Breast epithelium (tissue), 4 donors: ENCODE data around the gene NR2F1. TPM values are rescaled to one million over a fixed set of nuclear protein-coding genes. Genes with fewer than 3 reads are reported as not detected.

Source experiments
- DNase-seq, 2 donors: peaks; one replicate each; pipeline ENCODE4 v3.0.0-alpha.2; 2019; ENCODE audit warnings: low spot score in 2 of 2
- H3K27ac ChIP-seq, 2 donors: fragments of 200-600 bp; sonication (generic) in 1 of 2; one replicate each; pipeline ENCODE4 v1.5.1; 2016 to 2019; ENCODE audit warnings: mild to moderate bottlenecking in 1 of 2
- H3K27me3 ChIP-seq, 2 donors: fragments of 200-600 bp; sonication (generic) in 1 of 2; one replicate each; pipeline versions ENCODE4 v1.5.1 to v1.6.0; 2017 to 2019; ENCODE audit warnings: control low read depth in 1 of 2, mild to moderate bottlenecking in 1 of 2
- H3K36me3 ChIP-seq: fragments of 200-600 bp; one replicate; pipeline ENCODE4 v1.5.1; 2019
- H3K4me1 ChIP-seq, 2 donors: fragments of 200-600 bp; sonication (generic); one replicate each; pipeline ENCODE4 v1.5.1; 2016 to 2019; ENCODE audit warnings: control low read depth in 1 of 2
- H3K4me3 ChIP-seq, 3 donors: fragments of 200-600 bp; sonication (generic); 1 replicate in 2 of 3; 2 replicates in 1 of 3; pipeline ENCODE4 v1.5.1; 2016 to 2019; ENCODE audit warnings: mild to moderate bottlenecking in 3 of 3, moderate library complexity in 2 of 3
- H3K9me3 ChIP-seq, 2 donors: fragments of 200-600 bp; sonication (generic) in 1 of 2; one replicate each; pipeline ENCODE4 v1.5.1; 2016 to 2019; ENCODE audit warnings: control low read depth in 1 of 2
- POLR2A ChIP-seq: fragments of 450-650 bp; IDR thresholded peaks from one replicate; pipeline ENCODE4 v1.6.1; 2016; ENCODE audit warnings: antibody characterized with exemption, mild to moderate bottlenecking, moderate library complexity
- POLR2AphosphoS5 ChIP-seq, 3 donors: sonication (generic); formaldehyde crosslinking; IDR thresholded peaks; one replicate each; pipeline ENCODE4 v1.6.1; 2017; ENCODE audit warnings: antibody characterized with exemption in 3 of 3
- intact Hi-C: fragments of 100-400 bp; cut with DNase I; formaldehyde crosslinking; loops from one replicate; pipeline ENCODE4 v1.15.1; 2023; ENCODE audit warnings: low total_unique reads
- total RNA-seq, 3 donors: library from RNA; depleted of rRNA; stranded (reverse); fragments of >200 nt; gene quantifications; one replicate each; pipeline ENCODE4 v1.1.0, GENCODE V29; 2016
- TF ChIP-seq, protein P1 (sequence below), 3 donors: fragments of 450-650 bp; IDR thresholded peaks; one replicate each; pipeline ENCODE4 v1.5.1; 2016 to 2017; ENCODE audit warnings: antibody characterized with exemption in 3 of 3, mild to moderate bottlenecking in 3 of 3, moderate library complexity in 3 of 3

The NR2F1 gene
- total RNA-seq, 3 donors from 2014 or later = 4.6 to 63.6 (median 59.1) TPM

DNA sequence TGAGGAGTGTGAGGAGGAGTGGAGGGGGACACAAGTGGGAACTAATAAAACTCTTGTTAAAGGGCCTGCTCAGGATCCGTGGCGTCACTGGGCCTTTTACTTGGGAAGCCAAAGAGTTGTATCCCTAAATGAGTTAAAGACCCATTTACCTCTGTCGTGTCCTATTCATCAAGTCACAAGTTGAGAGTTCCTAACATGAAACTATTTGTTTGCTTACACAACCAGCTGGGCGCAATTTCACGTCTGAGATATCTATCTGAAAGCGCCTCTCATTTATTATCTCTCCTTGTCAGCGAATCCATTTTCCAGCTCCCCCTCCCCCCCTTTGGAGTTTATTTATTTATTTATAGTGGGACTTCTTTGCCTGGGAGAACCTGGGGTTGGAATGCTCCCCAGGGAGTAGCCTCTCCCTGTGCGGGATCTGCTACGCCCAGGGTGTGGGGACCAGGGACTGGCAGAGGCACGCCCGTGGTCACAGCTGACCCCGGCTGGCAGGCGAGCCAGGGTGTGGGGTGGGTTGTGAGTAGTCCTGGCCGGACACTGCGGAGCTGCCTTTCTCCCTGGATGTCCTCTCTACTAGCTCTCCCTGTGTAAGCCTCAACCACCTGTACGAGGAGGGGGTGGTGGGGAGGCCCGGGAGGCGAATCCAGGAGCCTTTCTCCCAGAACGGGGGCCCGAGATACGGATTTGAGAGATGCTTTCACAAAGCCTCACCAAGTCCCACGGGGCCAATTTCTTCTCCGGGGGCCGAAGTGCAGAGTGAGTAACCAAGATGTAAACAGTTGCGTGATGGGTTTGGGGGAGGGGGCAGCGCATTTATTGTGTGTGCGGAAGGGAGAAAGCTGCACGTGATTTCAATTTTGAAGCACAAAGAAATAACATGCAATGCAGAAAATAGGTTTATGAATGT is 15.3 kb downstream of the NR2F1 start:
- intact Hi-C loops = no loop called here
- peaks cover 0 to 90% of the 10 kb centered on the region in 2 donors for H3K27me3 ChIP-seq
- H3K4me1 ChIP-seq = no peaks in the 10 kb centered on the region
- H3K4me3 ChIP-seq = no peak overlapping the region
- TF ChIP-seq POLR2AphosphoS5 (IDR thresholded peaks at IDR 0.05) (no peak), POLR2A (no peak)
- peak overlapping the region in 1 of 2 donors; percentile 35 for H3K27ac ChIP-seq
- H3K9me3 ChIP-seq = no peaks in the 10 kb centered on the region
- no peak for DNase-seq
- no peaks in the 10 kb centered on the region for H3K36me3 ChIP-seq

DNA sequence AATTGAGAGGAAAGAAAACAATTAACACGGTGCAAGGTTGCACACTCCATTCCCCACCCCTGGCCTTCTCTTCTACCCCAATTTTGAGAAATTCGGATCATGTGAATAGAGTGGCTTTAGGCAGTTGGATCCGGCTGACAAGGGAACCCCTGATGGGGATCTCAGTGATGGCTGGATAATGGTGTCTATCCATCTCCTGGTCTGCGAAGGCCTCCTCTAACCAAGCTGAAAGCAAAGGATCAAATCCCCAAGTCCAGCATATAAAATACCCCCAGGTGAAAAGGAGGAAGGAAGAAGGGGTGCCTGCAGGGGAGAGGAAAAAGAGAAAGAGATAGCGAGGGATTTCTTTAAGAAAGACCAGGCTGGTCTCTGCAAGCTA is 16.0 kb downstream of the NR2F1 start:
- no peaks in the 10 kb centered on the region for H3K4me1 ChIP-seq
- H3K27ac ChIP-seq = peak overlapping the region in 1 of 2 donors; percentile 44
- TF ChIP-seq POLR2AphosphoS5 (IDR thresholded peaks at IDR 0.05) = no peak
- TF ChIP-seq POLR2A = no peak
- intact Hi-C loops = no loop called here
- H3K9me3 ChIP-seq = no peaks in the 10 kb centered on the region
- DNase-seq = no peak
- no peaks in the 10 kb centered on the region for H3K36me3 ChIP-seq
- peak overlapping the region in 1 of 3 donors; percentile 17 for H3K4me3 ChIP-seq
- H3K27me3 ChIP-seq = peaks cover 0 to 91% of the 10 kb centered on the region in 2 donors

DNA sequence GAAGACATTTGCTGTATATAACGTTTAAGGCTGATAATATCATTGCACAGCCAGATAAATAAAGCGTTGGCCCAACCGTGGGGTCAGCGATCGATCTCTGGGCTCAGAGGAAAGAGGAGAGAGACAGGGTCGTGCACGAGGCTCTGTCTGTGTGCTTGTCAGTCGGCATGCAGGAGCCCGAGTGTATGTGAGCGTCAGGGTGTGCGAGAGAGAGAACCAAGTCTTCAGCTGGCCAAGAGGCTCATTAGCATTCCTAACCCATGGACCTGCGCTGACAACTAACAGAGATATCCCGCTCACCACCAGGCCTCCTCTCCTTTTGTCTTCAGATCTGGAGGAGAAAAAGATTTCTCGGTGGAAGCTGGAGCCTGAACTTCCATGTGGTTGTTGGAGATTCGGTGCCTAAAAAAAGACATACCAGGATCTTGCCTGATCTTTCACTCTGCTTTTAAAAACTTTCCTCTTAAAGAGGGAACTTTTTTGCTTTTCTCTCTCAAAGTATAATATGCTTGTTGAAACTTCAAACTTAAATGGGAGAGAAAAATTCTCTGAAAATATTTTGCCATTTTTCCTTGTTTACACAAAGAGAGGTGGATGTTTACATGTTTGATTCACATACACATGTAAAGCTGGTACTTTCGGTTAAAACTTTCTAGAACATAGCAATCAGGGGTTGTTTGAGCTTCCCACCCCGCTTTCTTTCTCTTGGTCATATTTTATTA is 16.5 kb downstream of the NR2F1 start:
- no peaks in the 10 kb centered on the region for H3K4me1 ChIP-seq
- no peaks in the 10 kb centered on the region for H3K36me3 ChIP-seq
- TF ChIP-seq, protein P1, sequence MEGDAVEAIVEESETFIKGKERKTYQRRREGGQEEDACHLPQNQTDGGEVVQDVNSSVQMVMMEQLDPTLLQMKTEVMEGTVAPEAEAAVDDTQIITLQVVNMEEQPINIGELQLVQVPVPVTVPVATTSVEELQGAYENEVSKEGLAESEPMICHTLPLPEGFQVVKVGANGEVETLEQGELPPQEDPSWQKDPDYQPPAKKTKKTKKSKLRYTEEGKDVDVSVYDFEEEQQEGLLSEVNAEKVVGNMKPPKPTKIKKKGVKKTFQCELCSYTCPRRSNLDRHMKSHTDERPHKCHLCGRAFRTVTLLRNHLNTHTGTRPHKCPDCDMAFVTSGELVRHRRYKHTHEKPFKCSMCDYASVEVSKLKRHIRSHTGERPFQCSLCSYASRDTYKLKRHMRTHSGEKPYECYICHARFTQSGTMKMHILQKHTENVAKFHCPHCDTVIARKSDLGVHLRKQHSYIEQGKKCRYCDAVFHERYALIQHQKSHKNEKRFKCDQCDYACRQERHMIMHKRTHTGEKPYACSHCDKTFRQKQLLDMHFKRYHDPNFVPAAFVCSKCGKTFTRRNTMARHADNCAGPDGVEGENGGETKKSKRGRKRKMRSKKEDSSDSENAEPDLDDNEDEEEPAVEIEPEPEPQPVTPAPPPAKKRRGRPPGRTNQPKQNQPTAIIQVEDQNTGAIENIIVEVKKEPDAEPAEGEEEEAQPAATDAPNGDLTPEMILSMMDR (IDR thresholded peaks at IDR 0.05) = no peak
- TF ChIP-seq POLR2A (no peak), POLR2AphosphoS5 (IDR thresholded peaks at IDR 0.05) (no peak)
- no peak for DNase-seq
- no peaks in the 10 kb centered on the region for H3K9me3 ChIP-seq
- intact Hi-C loops = no loop called here
- H3K4me3 ChIP-seq = peak overlapping the region in 1 of 3 donors; percentile 17
- peaks cover 0 to 92% of the 10 kb centered on the region in 2 donors for H3K27me3 ChIP-seq
- H3K27ac ChIP-seq = peak overlapping the region in 1 of 2 donors; percentile 44

DNA sequence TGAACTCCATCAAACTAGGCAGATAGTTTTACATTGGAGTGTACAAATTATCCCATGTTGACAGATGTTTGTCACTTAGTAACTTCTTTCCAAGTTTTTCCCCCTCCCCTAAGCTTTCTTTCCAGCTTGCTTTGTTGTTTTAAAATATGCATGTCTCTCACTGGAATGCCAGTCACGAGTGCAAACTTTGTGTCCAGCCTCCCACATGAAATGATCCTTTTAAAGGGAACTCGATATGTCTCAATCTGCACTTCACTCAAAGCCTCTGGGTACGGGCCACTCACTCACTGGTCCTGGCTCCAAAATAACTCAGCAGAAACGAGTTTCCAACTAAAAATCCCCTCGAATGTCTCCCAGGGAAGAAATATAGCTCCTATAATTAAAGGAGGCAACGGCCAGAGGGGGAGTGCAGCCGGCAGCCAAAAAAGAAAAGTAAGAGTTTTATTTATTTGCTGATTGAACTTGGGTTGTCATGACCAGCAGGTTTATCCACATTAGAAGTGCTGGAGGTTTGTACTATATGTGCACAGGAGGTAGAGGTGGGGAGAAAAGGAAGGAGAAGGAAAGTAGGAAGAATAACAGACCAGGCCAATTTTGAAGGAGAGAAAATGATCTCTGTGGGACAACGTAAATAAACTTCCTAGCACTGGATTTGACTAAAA is 17.5 kb downstream of the NR2F1 start:
- DNase-seq = no peak
- Histone ChIP-seq H3K9me3 (no peaks in the 10 kb centered on the region), H3K27ac (peak overlapping the region; percentile 5 to 10), H3K4me3 (no peak overlapping the region), H3K36me3 (no peaks in the 10 kb centered on the region), H3K27me3 (peaks cover 0 to 92% of the 10 kb centered on the region in 2 donors), H3K4me1 (no peaks in the 10 kb centered on the region)
- TF ChIP-seq POLR2AphosphoS5 (IDR thresholded peaks at IDR 0.05) (no peak), POLR2A (no peak)
- TF ChIP-seq, protein P1 (IDR thresholded peaks at IDR 0.05) = no peak
- intact Hi-C loops = no loop called here

DNA sequence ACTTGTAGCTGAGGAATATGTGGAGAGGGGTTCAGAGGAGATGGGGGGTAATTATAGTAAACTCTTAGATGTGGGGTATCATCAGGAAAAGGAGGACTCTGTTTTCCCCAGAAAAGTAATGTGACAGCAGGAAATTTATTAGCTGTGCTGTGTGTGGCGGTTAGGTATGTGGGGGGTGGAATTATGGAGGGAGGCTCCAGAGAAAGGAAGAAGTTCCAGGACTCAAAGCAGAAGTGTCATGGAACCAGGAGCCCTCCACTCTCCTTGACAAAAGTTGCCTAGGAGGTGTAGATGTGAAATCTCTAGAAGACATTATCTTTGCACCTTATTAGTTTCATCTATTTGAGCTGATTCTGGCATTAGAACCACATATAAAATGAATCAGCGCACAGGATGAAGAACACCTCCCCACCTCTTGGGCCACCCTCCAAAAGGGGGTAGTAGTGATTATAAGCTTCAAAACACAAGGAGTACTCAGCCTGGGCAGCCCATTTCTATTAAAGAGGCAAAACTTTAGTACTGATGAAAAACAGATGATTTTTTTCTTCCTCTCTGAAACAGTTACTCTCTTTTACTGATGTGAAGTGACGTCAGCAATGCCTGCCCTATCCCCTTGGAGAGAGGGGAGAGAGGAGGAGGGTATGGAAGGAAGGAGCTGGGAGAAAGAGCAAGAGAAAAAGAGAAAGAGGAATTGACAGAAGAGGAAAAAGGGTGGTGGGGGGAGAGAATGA is 18.2 kb downstream of the NR2F1 start:
- no peak for DNase-seq
- intact Hi-C loops = no loop called here

More for the DNA sequence above, 18.2 kb downstream of the NR2F1 start:
- H3K36me3 ChIP-seq = no peaks in the 10 kb centered on the region
- no peak for TF ChIP-seq POLR2A
- no peak for TF ChIP-seq POLR2AphosphoS5 (IDR thresholded peaks at IDR 0.05)
- TF ChIP-seq, protein P1 (IDR thresholded peaks at IDR 0.05) = no peak
- H3K4me3 ChIP-seq = no peak overlapping the region
- H3K4me1 ChIP-seq = no peaks in the 10 kb centered on the region
- peaks cover 0 to 93% of the 10 kb centered on the region in 2 donors for H3K27me3 ChIP-seq
- peak overlapping the region in 1 of 2 donors; percentile 5 for H3K27ac ChIP-seq
- no peaks in the 10 kb centered on the region for H3K9me3 ChIP-seq
